Measurements from ENCODE around the gene KLF1. TPM values are rescaled to one million over a fixed set of nuclear protein-coding genes. Genes with fewer than 3 reads are reported as not detected.

The KLF1 gene
- total RNA-seq, 1 donor from 2014 or later = 0.77 TPM

Other genes with a start within 250 kb of the KLF1 start
- gene MAN2B1, start 220.5 kb downstream of the KLF1 start, total RNA-seq = 118 and 136 TPM in 2 replicates
- 21.7 and 27.1 TPM in 2 replicates for gene WDR83, start 220.4 kb downstream of the KLF1 start, total RNA-seq
- gene DHPS, start 205.3 kb downstream of the KLF1 start, total RNA-seq = 138 and 155 TPM in 2 replicates
- not detected in 2 replicates for gene GNG14, start 199.2 kb downstream of the KLF1 start, total RNA-seq
- gene FBXW9, start 190.6 kb downstream of the KLF1 start, total RNA-seq = 12.4 and 12.9 TPM in 2 replicates
- gene TNPO2, start 163.3 kb downstream of the KLF1 start, total RNA-seq = 153 and 163 TPM in 2 replicates
- 216 and 218 TPM in 2 replicates for gene TRIR, start 152.5 kb downstream of the KLF1 start, total RNA-seq
- gene GET3, start 149.7 kb downstream of the KLF1 start, total RNA-seq = 64.6 and 67.3 TPM in 2 replicates
- gene BEST2, start 135.4 kb downstream of the KLF1 start, total RNA-seq = not detected in 2 replicates
- 17.8 and 18.3 TPM in 2 replicates for gene HOOK2, start 111.6 kb downstream of the KLF1 start, total RNA-seq
- 302 and 310 TPM in 2 replicates for gene JUNB, start 95.7 kb downstream of the KLF1 start, total RNA-seq
- gene PRDX2, start 85.4 kb downstream of the KLF1 start, total RNA-seq = 277 and 294 TPM in 2 replicates
- gene THSD8, start 85.1 kb downstream of the KLF1 start, total RNA-seq = 26.8 and 32.7 TPM in 2 replicates
- 35.8 and 51.5 TPM in 2 replicates for gene RNASEH2A, start 80.6 kb downstream of the KLF1 start, total RNA-seq
- gene RTBDN, start 52.6 kb downstream of the KLF1 start, total RNA-seq = not detected in 2 replicates
- gene MAST1, start 48.7 kb downstream of the KLF1 start, total RNA-seq = 1.6 and 2.4 TPM in 2 replicates
- 21.5 and 22.0 TPM in 2 replicates for gene DNASE2, start 5.8 kb downstream of the KLF1 start, total RNA-seq
- 66.9 and 71.6 TPM in 2 replicates for gene GCDH, start 4.0 kb upstream of the KLF1 start, total RNA-seq
- gene SYCE2, start 32.1 kb upstream of the KLF1 start, total RNA-seq = 2.3 and 3.3 TPM in 2 replicates
- 202 and 208 TPM in 2 replicates for gene FARSA, start 46.5 kb upstream of the KLF1 start, total RNA-seq
- 987 and 994 TPM in 2 replicates for gene CALR, start 51.4 kb upstream of the KLF1 start, total RNA-seq
- 208 and 212 TPM in 2 replicates for gene RAD23A, start 58.7 kb upstream of the KLF1 start, total RNA-seq
- gene GADD45GIP1, start 70.0 kb upstream of the KLF1 start, total RNA-seq = 32.4 and 34.4 TPM in 2 replicates
- 0.12 TPM in 1 of 2 replicates, not detected in the other for gene DAND5, start 82.4 kb upstream of the KLF1 start, total RNA-seq
- 8.3 and 10.4 TPM in 2 replicates for gene NFIX, start 108.3 kb upstream of the KLF1 start, total RNA-seq
- 2.1 and 2.4 TPM in 2 replicates for gene LYL1, start 215.7 kb upstream of the KLF1 start, total RNA-seq
- 153 and 155 TPM in 2 replicates for gene TRMT1, start 229.5 kb upstream of the KLF1 start, total RNA-seq
- gene NACC1, start 231.1 kb upstream of the KLF1 start, total RNA-seq = 118 and 121 TPM in 2 replicates

Measured in activated CD4-positive, alpha-beta T cell treated with anti-CD3 and anti-CD28 coated beads, Interleukin-2, amount 10 ng/mL, durations not matched to agents 24 days and 14 days (primary cell).